Sigmoid colon (tissue), 4 donors: Measurements from ENCODE around the gene IRX4.

Source experiments
- EP300 ChIP-seq, 4 donors: sonication (generic); formaldehyde crosslinking; IDR thresholded peaks; one replicate each; pipeline ENCODE4 v1.6.1; 2017; ENCODE audit warnings: antibody characterized with exemption in 4 of 4
- POLR2A ChIP-seq, 2 donors: fragments of 450-650 bp; IDR thresholded peaks; one replicate each; pipeline ENCODE4 v1.6.1; 2016; ENCODE audit warnings: antibody characterized with exemption in 2 of 2, mild to moderate bottlenecking in 2 of 2, moderate library complexity in 2 of 2
- POLR2AphosphoS5 ChIP-seq, 4 donors: sonication (generic); formaldehyde crosslinking; IDR thresholded peaks; one replicate each; pipeline ENCODE4 v1.6.1; 2017; ENCODE audit warnings: antibody characterized with exemption in 4 of 4
- TF ChIP-seq, protein P1 (sequence below), 4 experiments: fragments of 450-650 bp in 3 of 4; fragments of 200-600 bp in 1 of 4; IDR thresholded peaks; one replicate each; pipeline ENCODE4 v1.5.1; 2016 to 2019; ENCODE audit warnings: antibody characterized with exemption in 4 of 4, mild to moderate bottlenecking in 3 of 4, moderate library complexity in 2 of 4

DNA sequence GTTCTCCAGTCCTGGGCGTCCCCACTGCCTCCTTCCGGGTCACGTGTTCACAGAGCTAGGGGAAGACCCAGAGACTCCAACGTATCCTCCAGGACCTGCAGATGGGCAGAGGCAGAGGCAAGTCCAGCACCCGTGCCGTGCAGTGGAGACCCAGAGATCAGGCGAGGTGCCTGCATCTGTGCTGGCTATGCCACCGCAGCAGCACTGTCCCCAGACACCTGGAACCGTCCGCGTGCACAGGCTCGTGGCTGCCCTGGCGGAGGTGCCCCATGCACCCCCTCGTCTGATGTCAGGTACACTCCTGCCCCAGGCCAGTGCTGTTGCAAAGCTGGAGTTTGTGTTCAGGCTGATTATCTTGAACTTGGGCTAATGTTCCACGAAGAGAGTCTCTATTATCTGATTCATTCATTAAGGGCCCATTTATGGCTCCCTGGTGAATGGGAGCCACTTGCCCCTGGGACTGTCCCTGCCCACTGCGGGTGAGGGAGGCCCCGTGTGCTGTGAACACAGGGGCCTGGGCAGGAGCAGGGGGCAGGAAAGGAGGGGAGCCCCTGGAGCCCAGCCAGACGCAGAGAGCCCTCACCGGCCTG, 13.7 kb downstream of the IRX4 start:
- TF ChIP-seq POLR2A (IDR thresholded peaks at IDR 0.05) (no peak), EP300 (IDR thresholded peaks at IDR 0.05) (no peak), POLR2AphosphoS5 (IDR thresholded peaks at IDR 0.05) (no peak)
- TF ChIP-seq, protein P1, sequence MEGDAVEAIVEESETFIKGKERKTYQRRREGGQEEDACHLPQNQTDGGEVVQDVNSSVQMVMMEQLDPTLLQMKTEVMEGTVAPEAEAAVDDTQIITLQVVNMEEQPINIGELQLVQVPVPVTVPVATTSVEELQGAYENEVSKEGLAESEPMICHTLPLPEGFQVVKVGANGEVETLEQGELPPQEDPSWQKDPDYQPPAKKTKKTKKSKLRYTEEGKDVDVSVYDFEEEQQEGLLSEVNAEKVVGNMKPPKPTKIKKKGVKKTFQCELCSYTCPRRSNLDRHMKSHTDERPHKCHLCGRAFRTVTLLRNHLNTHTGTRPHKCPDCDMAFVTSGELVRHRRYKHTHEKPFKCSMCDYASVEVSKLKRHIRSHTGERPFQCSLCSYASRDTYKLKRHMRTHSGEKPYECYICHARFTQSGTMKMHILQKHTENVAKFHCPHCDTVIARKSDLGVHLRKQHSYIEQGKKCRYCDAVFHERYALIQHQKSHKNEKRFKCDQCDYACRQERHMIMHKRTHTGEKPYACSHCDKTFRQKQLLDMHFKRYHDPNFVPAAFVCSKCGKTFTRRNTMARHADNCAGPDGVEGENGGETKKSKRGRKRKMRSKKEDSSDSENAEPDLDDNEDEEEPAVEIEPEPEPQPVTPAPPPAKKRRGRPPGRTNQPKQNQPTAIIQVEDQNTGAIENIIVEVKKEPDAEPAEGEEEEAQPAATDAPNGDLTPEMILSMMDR (IDR thresholded peaks at IDR 0.05): no peak
